NCI-H526 (cell line): ENCODE results near the gene CORO1A.
"Not testable (repeated sequence)": the region's sequence is repeated elsewhere in the genome, so short reads cannot be mapped to it uniquely, and the experiment has no call there.

Experiments used
- DNase-seq, 2 experiments: peaks; one replicate each; lab custom pipeline; 2025; lab: John Stamatoyannopoulos, UW

CORO1A gene

DNA sequence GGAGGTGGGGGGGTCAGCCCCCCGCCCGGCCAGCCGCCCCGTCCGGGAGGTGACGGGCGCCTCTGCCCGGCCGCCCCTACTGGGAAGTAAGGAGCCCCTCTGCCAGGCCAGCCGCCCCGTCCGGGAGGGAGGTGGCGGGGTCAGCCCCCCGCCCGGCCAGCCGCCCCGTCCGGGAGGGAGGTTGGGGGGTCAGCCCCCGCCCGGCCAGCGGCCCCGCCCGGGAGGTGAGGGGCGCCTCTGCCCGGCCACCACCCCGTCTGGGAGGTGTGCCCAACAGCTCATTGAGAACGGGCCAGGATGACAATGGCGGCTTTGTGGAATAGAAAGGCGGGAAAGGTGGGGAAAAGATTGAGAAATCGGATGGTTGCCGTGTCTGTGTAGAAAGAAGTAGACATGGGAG is 13.3 kb upstream of the CORO1A start:
- DNase-seq, result not testable (repeated sequence)

DNA sequence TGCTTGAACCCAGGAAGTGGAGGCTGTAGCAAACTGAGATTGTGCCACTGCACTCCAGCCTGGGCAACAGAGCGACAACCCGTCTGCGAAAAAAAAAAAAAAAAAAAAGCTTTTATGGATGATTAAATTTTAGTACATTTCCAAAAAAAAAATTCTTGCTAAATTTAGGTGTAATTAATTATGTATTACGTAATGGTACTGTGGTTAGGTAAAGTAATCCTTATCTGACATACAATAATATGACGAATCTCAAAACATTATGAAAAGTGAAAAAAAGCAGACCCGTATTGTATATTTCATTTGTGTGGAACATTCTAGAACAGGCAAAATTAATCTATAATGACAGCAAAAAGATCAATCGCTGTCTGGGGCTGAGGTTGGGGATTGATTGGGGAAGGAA is 10.3 kb upstream of the CORO1A start:
- DNase-seq, result no peak

DNA sequence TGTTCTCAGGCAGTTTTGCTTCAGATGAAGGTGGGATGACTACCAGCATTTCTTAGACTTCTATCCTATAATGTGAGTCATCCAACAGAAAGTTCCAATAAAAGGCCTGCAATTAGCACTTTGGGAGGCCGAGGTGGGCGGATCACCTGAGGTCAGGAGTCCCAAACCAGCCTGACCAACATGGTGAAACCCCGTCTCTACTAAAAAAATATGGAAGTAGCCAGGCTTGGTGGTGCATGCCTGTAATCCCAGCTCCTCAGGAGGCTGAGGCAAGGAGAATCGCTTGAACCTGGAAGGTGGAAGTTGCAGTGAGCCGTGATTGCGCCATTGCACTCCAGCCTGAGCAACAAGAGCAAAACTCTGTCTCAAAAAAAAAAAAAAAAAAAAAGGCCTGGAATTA is 6.5 kb upstream of the CORO1A start:
- not testable (repeated sequence) for DNase-seq

DNA sequence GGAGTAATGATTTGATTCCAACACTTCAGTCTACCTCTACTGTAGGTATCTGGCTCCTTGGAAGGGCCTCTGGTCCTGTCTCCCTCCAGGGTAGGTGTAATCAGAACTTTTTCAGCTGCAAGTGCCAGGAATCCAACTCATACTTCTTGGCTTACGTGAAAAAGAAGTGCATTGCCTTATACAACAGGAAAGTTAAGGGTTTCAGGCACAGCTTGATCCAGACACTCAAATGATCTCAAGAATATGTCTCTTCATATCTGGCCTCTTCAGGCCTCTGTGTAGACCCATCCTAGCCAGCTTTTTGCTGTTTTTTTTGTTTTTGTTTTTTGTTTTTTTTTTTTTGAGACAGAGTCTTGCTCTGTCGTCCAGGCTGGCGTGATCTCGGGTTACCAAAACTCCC is 4.2 kb upstream of the CORO1A start:
- DNase-seq, result no peak

DNA sequence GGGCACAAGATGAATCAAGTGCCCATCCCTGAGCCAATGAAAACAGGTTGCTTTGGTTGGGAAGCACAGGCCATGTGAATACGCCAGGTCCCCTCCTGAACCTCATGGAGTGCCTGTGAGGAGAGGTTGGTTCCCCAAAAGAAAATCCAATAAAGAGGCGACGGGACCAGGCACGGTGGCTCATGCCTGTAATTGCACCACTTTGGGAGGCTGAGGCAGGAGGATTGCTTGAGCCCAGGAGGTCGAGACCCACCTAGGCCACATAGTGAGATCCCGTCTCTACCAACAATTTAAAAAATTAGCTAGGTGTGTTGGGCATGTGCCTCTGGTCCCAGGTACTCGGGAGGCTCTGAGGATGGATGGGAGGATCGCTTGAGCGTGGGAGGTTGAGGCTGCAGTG is 3.5 kb upstream of the CORO1A start:
- DNase-seq, result no peak

DNA sequence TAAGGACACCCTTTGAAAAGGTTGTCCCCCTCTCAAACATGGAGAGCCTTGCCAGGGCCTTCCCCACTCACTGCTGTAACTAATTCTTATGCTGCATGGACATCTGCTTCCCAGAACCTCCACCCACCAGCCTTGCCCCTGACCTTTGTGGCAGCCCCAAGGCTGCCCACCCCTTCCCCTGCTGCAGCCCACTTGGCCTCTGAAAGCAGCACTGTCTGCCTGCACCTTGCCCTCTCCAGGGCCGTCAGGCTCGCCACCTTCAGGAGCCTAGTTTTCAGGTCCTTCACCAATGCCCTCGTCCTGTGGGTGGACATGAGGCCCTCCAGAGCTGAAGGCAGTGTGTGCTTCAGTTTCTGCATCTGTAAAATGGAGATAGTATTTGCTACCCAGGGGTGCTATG is 2.7 kb upstream of the CORO1A start:
- DNase-seq, result no peak

DNA sequence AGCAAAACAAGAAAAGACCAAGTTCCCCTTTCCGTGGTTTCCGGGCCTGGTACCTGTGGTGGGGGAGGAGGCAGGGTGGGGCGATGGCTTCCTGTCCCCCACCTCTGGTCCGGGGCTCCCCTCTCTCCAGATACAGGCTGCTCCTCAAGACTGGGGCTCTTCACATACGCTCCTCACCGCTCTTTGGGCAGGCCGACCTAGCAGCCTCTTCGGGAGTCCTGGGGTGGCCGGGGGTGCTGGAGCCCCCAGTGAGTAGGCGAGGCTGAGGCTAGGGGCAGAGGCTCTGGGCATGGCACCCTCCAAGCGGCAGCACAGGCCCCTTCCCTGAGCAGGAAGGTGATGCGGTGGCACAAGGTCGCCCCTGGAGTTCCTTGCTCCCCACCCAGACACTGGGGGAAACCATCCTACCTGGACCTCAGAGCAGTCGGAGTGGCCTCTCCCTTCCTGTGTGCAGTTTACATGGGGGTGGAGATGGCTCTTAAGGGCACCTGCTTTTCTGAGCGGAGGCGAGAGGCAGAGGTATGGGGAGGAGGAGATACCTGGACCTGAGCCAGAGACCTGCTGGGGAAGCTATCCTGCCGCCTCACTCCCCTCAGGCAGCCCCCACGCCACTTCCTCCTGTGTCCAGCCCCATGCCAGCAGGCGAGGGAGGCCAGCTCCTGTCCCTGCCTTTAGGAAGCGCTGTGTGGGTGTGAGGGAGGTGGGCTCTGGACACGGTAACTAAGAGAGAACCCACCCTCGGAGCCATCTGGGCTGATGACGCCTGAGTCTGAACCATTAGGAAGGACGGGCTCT is 891 bp downstream of the CORO1A start:
- DNase-seq, result peak in 1 of 2 experiments; percentile 45

DNA sequence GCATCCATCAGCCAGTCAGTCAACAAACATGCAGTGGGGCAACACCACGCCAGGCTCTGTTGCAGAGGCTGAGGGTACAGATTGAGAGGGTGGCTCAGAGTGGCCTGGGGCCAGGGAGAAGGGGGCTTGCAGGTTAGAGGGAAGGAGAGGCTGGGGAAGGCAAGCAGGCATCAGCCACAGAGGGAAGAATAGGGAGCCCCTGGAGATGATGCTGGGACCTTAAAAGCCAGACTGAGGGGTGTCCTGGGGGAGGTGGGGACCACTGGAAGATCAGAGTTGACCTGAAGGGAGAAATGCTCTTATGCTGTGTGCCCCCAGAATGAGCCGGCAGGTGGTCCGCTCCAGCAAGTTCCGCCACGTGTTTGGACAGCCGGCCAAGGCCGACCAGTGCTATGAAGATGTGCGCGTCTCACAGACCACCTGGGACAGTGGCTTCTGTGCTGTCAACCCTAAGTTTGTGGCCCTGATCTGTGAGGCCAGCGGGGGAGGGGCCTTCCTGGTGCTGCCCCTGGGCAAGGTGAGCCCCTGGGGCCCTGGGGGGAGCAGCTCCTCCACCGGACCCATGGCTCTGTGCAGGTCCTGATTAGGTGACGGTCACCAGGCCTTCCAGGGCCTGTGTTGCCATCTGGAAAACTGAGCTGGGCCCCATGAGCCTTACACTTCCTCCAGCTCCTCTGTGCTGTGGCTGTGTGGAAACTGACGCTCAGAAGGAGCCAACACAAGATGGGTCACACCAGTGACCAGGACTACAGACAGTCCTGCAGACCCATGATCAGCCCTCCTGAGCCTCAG is 1.7 kb downstream of the CORO1A start:
- no peak for DNase-seq

DNA sequence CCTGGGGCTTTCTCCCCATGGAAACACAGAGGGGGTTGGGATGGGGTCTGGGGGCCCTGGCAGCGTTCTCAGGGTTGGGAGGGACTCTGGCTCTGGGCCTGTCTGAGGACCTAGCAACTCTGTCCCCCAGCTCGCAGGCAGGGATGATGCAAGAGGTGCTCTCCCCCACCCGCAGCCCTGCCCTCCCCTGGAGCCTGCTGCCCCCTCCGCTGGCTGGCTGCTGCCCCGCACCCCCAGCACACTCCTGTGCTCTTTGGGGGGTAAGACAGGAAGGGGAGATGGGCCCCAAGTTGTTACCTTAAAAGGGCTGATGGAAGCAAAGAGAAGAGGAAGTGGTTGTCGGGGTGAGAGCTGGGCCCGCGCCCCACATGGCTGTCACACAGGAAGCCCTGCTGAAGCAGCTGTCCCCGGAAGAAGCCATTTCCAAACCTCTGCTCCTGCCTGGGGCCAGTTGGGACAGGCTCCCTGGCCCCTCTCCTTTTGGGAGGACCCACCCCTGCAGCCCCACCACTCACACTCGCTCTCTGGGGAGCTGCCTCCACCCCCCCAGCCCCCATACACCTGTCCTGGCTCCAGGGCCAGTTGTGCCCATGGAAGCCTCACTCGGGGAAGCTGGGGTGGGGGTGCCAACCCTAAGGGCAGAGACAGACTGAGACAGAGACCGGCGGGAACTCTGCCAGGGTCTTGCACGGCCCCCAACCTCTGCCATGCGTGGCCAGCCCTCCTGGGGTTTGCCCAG is 2.5 kb downstream of the CORO1A start:
- no peak for DNase-seq

DNA sequence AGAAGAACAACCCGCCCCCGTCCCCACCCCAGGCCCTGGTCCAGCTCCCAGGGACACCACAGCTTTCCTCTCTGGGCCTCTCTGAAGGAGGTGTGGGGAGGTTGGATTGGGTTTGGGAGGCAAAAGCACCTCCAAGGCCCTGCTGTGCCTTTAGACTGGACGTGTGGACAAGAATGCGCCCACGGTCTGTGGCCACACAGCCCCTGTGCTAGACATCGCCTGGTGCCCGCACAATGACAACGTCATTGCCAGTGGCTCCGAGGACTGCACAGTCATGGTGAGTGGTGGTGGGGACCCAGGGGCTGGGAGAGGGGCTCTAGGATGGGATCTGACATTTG is 3.0 kb downstream of the CORO1A start:
- DNase-seq, result no peak

DNA sequence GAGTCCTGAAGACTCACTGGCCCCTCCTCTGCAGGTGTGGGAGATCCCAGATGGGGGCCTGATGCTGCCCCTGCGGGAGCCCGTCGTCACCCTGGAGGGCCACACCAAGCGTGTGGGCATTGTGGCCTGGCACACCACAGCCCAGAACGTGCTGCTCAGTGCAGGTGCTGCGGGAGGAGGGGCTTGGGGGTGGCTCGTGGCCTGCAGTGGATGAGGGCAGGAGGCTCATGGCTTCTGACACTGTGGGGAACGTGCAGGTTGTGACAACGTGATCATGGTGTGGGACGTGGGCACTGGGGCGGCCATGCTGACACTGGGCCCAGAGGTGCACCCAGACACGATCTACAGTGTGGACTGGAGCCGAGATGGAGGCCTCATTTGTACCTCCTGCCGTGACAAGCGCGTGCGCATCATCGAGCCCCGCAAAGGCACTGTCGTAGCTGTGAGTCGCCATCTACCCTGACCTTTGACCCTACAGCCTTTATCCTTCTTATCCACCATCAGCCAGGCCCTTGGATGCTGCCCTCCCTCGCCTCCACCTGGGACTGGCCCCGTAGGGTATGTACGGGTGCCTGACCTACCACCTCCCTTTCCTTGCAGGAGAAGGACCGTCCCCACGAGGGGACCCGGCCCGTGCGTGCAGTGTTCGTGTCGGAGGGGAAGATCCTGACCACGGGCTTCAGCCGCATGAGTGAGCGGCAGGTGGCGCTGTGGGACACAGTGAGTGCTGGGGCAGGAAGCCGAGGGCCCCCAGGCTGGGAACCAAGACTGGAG is 3.6 kb downstream of the CORO1A start:
- peak in 1 of 2 experiments; percentile 74 for DNase-seq

DNA sequence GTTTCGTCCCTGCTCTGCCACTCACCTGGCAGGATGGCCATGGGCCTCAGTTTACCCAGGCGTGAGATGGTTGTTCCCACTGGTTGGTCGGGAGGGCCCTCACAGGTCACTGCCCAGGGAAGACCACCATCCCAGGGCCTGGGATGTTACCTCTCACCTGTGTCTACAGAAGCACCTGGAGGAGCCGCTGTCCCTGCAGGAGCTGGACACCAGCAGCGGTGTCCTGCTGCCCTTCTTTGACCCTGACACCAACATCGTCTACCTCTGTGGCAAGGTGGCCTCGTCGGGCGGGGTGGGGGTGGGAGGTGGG is 4.1 kb downstream of the CORO1A start:
- DNase-seq, result no peak

DNA sequence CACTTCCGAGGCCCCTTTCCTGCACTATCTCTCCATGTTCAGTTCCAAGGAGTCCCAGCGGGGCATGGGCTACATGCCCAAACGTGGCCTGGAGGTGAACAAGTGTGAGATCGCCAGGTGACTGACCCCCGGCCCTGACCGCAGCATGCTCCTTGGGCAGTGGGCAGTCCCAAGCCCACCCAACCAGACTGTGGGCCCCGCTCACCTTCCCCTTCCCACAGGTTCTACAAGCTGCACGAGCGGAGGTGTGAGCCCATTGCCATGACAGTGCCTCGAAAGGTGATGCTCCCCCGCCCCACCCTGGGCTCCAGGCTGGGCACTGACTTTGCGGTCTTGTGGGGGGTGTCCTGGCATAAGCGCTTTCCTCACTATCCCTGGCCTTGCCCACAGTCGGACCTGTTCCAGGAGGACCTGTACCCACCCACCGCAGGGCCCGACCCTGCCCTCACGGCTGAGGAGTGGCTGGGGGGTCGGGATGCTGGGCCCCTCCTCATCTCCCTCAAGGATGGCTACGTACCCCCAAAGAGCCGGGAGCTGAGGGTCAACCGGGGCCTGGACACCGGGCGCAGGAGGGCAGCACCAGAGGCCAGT is 4.7 kb downstream of the CORO1A start:
- no peak for DNase-seq

DNA sequence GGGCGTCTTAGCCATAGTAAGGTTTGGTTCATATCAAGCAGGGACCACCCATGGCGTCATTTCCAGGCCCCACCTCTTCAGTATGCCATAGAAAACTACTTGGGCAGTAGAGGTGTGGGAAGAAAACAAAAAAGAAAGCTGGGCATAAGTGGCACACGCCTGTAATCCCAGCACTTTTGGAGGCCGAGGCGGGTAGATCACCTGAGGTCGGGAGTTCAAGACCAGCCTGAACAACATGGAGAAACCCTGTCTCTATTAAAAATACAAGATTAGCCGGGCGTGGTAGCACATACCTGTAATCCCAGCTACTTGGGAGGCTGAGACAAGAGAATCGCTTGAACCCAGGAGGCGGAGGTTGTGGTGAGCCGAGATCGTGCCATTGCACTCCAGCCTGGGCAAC is 7.8 kb downstream of the CORO1A start:
- not testable (repeated sequence) for DNase-seq

DNA sequence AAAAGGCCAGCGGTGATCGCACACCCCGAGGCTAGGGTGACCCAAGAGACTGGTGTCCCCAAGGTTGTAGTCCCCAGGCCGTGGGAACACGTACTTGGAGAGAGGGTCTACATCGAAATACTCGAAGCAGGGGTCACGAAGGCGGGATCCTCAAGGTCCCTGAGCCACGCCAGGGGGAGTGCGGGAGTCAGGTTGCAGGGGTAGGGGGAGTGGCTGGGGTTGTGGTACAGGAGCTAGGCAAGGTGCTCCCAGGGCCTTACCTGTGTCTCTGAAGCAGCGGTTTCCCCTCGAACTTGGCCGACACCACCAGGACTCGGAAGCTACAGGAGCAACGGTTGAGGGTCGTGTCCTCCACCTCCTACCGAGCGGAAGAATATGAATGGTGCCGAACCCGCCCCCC is 9.7 kb downstream of the CORO1A start:
- not testable (repeated sequence) for DNase-seq

DNA sequence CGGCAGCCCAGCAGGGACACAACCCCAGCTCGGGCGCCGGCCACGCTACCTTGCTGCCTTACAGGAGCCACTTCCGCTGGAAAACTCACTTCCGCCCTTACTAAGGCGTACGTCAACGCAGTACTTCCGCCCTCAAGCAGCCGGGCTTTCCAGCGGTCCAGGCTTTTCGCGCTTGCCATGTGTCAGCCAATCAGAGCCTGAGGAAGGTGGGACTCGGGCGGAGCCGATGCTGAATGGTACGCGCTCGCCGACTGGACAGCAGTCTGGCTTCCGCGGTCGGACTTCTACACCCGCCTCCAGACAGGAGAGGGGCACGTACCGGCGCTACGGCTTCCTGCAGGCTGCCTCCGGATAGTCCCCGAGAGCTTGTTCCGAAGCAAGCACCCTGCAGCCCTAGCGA is 10.2 kb downstream of the CORO1A start, which contains the start of the genes BOLA2B and SLX1A:
Gene BOLA2B, minus strand, starts transcription at position 52 of the 400 bp plus-strand sequence. CDS start 71 bp downstream, outside the sequence.
Gene SLX1A, plus strand, starts transcription at position 261 of the 400 bp plus-strand sequence. CDS start 210 bp downstream, outside the sequence.
- not testable (repeated sequence) for DNase-seq

DNA sequence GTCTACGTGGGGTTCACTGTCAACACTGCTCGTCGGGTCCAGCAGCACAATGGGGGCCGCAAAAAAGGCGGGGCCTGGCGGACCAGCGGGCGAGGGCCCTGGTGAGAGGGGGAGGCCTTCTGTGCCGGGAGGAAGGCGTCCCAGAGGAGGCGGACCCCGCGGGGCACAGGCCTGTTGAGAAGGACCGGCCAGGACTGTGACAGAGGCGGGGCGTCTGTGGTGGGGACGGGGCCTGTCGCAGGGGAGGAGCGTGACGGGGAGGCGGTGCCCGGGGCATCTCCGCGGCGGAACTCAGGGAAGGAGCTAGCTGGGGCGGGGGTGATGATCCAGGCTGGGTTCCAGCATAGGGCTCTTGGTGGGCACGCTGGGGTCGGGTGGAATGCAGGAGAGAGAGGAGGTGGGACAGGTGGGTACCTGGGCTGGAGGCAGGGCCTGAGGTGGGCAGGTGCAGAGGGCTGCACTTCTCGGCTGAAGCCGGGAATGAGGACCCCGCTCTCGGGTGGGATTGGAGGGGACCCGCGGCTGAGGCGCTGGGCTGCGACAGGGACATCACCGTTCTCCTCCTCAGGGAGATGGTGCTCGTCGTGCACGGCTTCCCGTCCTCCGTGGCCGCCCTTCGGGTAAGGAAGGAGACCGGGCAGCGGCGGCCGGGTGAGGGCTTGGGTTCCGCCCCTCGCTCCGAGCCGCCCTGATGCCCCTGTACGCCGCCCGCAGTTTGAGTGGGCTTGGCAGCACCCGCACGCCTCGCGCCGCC is 10.9 kb downstream of the CORO1A start:
- DNase-seq, result not testable (repeated sequence)

DNA sequence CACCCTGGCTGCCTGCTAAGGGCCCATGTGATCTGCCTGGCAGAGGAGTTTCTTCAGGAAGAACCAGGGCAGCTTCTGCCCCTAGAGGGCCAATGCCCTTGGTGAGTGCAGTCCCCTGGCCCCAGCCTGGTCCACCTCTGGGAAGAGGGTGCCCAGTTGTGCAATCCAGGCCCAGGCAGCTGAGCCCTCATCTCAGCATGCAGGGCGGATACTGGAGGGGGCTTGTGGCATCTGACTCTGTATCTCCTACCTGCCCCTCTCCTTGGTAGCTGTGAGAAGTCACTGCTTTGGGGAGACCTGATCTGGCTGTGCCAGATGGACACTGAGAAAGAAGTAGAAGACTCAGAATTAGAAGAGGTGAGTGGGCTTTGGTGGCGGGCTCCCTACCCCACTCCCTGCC is 13.6 kb downstream of the CORO1A start:
- not testable (repeated sequence) for DNase-seq

DNA sequence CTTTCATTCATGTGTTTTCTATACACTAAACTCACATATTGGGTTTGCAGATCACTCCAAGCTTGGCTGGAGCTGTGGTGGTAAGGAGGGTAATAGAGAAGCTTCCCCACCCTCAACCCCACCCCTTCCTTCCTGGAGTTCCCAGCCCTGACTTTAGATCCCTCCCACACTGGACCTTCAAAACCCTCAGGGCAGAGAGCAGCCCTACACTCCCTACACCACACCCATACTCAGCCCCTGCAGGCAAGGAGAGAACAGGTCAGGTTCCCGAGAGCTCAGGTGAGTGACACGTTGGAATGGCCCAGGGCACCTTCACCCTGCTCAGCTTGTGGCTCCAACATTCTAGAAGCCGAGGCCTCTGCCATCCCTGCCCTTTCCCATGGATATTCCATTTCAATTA is 15.6 kb downstream of the CORO1A start, which contains the start of gene SULT1A3:
Gene SULT1A3, plus strand, starts transcription at position 207 of the 400 bp plus-strand sequence. CDS start 1,474 bp downstream, outside the sequence.
- DNase-seq, result not testable (repeated sequence)

DNA sequence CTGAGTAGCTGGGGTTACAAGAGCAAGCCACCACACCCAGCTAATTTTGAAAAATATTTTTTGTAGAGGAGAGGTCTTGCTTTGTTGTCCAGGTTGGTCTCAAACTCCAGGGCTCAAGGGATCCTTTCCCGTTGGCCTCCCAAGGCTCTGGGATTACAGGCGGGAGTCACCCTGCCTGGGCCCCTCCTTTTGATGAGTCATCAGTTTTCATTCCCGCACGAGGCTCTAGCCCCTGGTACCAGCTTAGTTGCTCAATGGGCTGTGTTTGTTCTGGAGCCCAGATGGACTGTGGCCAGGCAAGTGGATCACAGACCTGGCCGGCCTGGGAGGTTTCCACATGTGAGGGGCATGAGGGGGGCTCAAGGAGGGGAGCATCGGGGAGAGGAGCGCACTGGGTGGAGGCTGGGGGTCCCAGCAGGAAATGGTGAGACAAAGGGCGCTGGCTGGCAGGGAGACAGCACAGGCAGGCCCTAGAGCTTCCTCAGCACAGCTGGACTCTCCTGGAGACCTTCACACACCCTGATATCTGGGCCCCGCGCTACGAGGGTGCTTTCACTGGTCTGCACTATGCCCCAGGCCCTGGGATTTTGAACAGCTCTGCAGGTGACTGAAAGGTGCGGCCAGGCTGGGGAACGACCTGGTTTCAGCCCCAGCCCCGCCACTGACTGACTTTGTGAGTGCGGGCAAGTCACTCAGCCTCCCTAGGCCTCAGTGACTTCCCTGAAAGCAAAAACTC is 16.4 kb downstream of the CORO1A start:
- DNase-seq, result not testable (repeated sequence)
